Kidney (tissue), 14 donors: Measurements from ENCODE around the gene ARMH4. TPM values are rescaled to one million over a fixed set of nuclear protein-coding genes. Genes with fewer than 3 reads are reported as not detected.

ENCODE experiments used
- DNase-seq, 5 donors: peaks; one replicate each; pipeline ENCODE4 v3.0.0-alpha.2; 2013 to 2020
- FAIRE-seq: peaks from 2 replicates; lab custom pipeline; 2012; peaks lifted over from hg19 to GRCh38; lab: Jason Lieb, UNC
- H3K27ac ChIP-seq, 2 donors: one replicate each; pipeline ENCODE4 v1.7.0; 2013; ENCODE audit warnings: low read depth in 2 of 2, low read length in 2 of 2, inconsistent platforms in 1 of 2
- H3K27me3 ChIP-seq: one replicate; pipeline ENCODE4 v1.7.1; 2013; ENCODE audit warnings: low read length, inconsistent platforms; ENCODE audit not compliant: control insufficient read depth, insufficient read depth
- H3K36me3 ChIP-seq, 3 donors: one replicate each; pipeline versions ENCODE4 v1.7.0 to v1.7.1; 2013; ENCODE audit warnings: low read length in 3 of 3, control low read depth in 1 of 3, inconsistent platforms in 1 of 3; ENCODE audit not compliant: insufficient read depth in 3 of 3, control insufficient read depth in 2 of 3
- H3K4me1 ChIP-seq, 3 donors: one replicate each; pipeline versions ENCODE4 v1.7.0 to v1.7.1; 2013; ENCODE audit warnings: low read length in 3 of 3, inconsistent platforms in 1 of 3, low read depth in 1 of 3; ENCODE audit not compliant: control insufficient read depth in 2 of 3, insufficient read depth in 2 of 3
- H3K4me3 ChIP-seq, 3 donors: one replicate each; pipeline versions ENCODE4 v1.7.0 to v1.8.1; 2013; ENCODE audit warnings: low read length in 3 of 3, control low read depth in 1 of 3, inconsistent platforms in 1 of 3
- H3K9ac ChIP-seq, 3 donors: one replicate each; pipeline versions ENCODE4 v1.7.0 to v1.7.1; 2013; ENCODE audit warnings: low read length in 3 of 3, control low read depth in 1 of 3, inconsistent platforms in 1 of 3
- H3K9me3 ChIP-seq, 3 donors: one replicate each; pipeline versions ENCODE4 v1.7.0 to v1.7.1; 2013; ENCODE audit warnings: low read length in 3 of 3, control low read depth in 1 of 3, inconsistent platforms in 1 of 3; ENCODE audit not compliant: control insufficient read depth in 2 of 3, insufficient read depth in 1 of 3
- CTCF ChIP-seq: IDR thresholded peaks from 3 replicates; pipeline ENCODE4 v1.5.1; 2012; ENCODE audit warnings: mild to moderate bottlenecking, moderate library complexity, borderline replicate concordance; ENCODE audit not compliant: insufficient read depth; ENCODE audit errors: extremely low read depth
- intact Hi-C: fragments of 100-400 bp; cut with DNase I; formaldehyde crosslinking; loops from one replicate; pipeline ENCODE4 v1.11.1; 2022
- polyA plus RNA-seq: library from polyadenylated mRNA; stranded (reverse); fragments of 350-450 nt; fragmentation: Illumina TruSeq; extraction: RNeasy Lipid Tissue Mini Kit (QIAGEN cat#74804); gene quantifications from one replicate; pipeline ENCODE4 v1.2.3, GENCODE V29; 2014; ENCODE audit warnings: low read depth, low replicate concordance; ENCODE audit not compliant: insufficient read depth
- total RNA-seq: library from RNA; stranded (reverse); fragmentation: NEBNext Ultra II Directional; extraction: Animal tissue kit (Norgen Biotek cat#: 25700); gene quantifications from one replicate; pipeline ENCODE4 v1.2.1, GENCODE V29; 2021
- donor health status: control.
- donor health status: control.
- donor health status: control.
- donor health status: control.
- donor health status: control.
- donor health status: DM: yes; HTN: yes; CAD: no.
- donor health status: Normal renal cell carcinoma (clear cell type).

The ARMH4 gene
- total and polyA plus RNA-seq, 2 donors from 2014 or later: 4.9 to 14.2 TPM

- intact Hi-C loops: no loop called here
- Histone ChIP-seq H3K4me1 (no peaks in the 10 kb centered on the region), H3K27ac (no peak overlapping the region), H3K27me3 (no peaks in the 10 kb centered on the region), H3K36me3 (no peaks in the 10 kb centered on the region), H3K4me3 (no peak overlapping the region), H3K9me3 (no peaks in the 10 kb centered on the region), H3K9ac (no peak overlapping the region)
- no peak for TF ChIP-seq CTCF
- FAIRE-seq: no peak
- no peak for DNase-seq
Observed at GRCh38 chr14:58098507-58098906, 53.5 kb downstream of the ARMH4 start.

GRCh38 chr14:58096731-58097130 is 55.3 kb downstream of the ARMH4 start:
- Histone ChIP-seq H3K9ac (no peak overlapping the region), H3K27me3 (no peaks in the 10 kb centered on the region), H3K4me1 (no peaks in the 10 kb centered on the region), H3K4me3 (no peak overlapping the region), H3K27ac (no peak overlapping the region), H3K36me3 (no peaks in the 10 kb centered on the region), H3K9me3 (no peaks in the 10 kb centered on the region)
- TF ChIP-seq CTCF: no peak
- intact Hi-C loops: no loop called here
- FAIRE-seq: no peak
- DNase-seq: no peak

- no peaks in the 10 kb centered on the region for H3K4me1 ChIP-seq
- no peak overlapping the region for H3K9ac ChIP-seq
- FAIRE-seq (no peak), DNase-seq (no peak)
- H3K9me3 ChIP-seq: no peaks in the 10 kb centered on the region
- no peaks in the 10 kb centered on the region for H3K36me3 ChIP-seq
- H3K27ac ChIP-seq: no peak overlapping the region
- intact Hi-C loops: no loop called here
- no peaks in the 10 kb centered on the region for H3K27me3 ChIP-seq
- no peak for TF ChIP-seq CTCF
- no peak overlapping the region for H3K4me3 ChIP-seq
Observed at GRCh38 chr14:58091883-58092630, 60.0 kb downstream of the ARMH4 start.
